NCI-H1436 (cell line): ENCODE results near the gene CD40.
"Not testable (repeated sequence)": the region's sequence is repeated elsewhere in the genome, so short reads cannot be mapped to it uniquely, and the experiment has no call there.

Source experiments
- DNase-seq: peaks from one replicate; lab custom pipeline; 2025; lab: John Stamatoyannopoulos, UW

Gene CD40

GRCh38 chr20:46117704-46118467, at the start of gene CD40:
CD40 (plus strand) TSS chr20:46118314; CDS start chr20:46118344, 30 bp downstream.
- DNase-seq = no peak

- DNase-seq = no peak
These were observed 47.8 kb upstream of the CD40 start for GRCh38 chr20:46070215-46070900.

- no peak for DNase-seq
These were observed 46.5 kb upstream of the CD40 start for GRCh38 chr20:46071573-46071972.

- no peak for DNase-seq
These were observed 45.1 kb upstream of the CD40 start for GRCh38 chr20:46073024-46073423.

- no peak for DNase-seq
These were observed 44.7 kb upstream of the CD40 start for GRCh38 chr20:46073443-46073842.

- no peak for DNase-seq
These were observed 44.1 kb upstream of the CD40 start for GRCh38 chr20:46074006-46074405.

GRCh38 chr20:46076806-46077205, 41.3 kb upstream of the CD40 start:
- DNase-seq = no peak

- no peak for DNase-seq
These were observed 40.3 kb upstream of the CD40 start for GRCh38 chr20:46077642-46078305.

- DNase-seq = no peak
These were observed 39.2 kb upstream of the CD40 start for GRCh38 chr20:46078954-46079353.

- no peak for DNase-seq
These were observed 37.0 kb upstream of the CD40 start for GRCh38 chr20:46081074-46081473.

- no peak for DNase-seq
These were observed 35.0 kb upstream of the CD40 start for GRCh38 chr20:46083101-46083500.

- no peak for DNase-seq
These were observed 34.5 kb upstream of the CD40 start for GRCh38 chr20:46083531-46084061.

GRCh38 chr20:46084805-46085178, 33.3 kb upstream of the CD40 start:
- DNase-seq = no peak

GRCh38 chr20:46085179-46085851, 32.8 kb upstream of the CD40 start:
- peak; percentile 17 for DNase-seq

GRCh38 chr20:46087161-46087560, 31.0 kb upstream of the CD40 start:
- DNase-seq = no peak

GRCh38 chr20:46088409-46089166, 29.5 kb upstream of the CD40 start:
- no peak for DNase-seq

GRCh38 chr20:46089167-46089416, 29.0 kb upstream of the CD40 start:
- no peak for DNase-seq

GRCh38 chr20:46089417-46090388, 28.4 kb upstream of the CD40 start, which contains the start of gene NCOA5:
NCOA5 (minus strand) TSS chr20:46089962; CDS start chr20:46079424, 10,538 bp downstream.
- DNase-seq = peak; percentile 95

GRCh38 chr20:46091622-46092535, 26.2 kb upstream of the CD40 start:
- DNase-seq = not testable (repeated sequence)
